Measurements from ENCODE around the gene FLNA.

- TF ChIP-seq CTCF (IDR thresholded peaks at IDR 0.05; ENCODE audit: insufficient read depth, low read depth, low read length) (no peak), EZH2 (IDR thresholded peaks at IDR 0.05; ENCODE audit: insufficient read depth, low read length) (no peak)
Observed at GRCh38 chrX:154315416-154315815, 59.0 kb downstream of the FLNA start.

All from astrocyte (in vitro differentiated cells and primary cell).